DMS153 (cell line): ENCODE data around the gene COL19A1.
"Not testable (repeated sequence)": the region's sequence is repeated elsewhere in the genome, so short reads cannot be mapped to it uniquely, and the experiment has no call there.

Experiments used
- DNase-seq: peaks from one replicate; lab custom pipeline; 2025; lab: John Stamatoyannopoulos, UW

COL19A1 gene

GRCh38 chr6:69866351-69866769 is at the start of gene COL19A1:
TSS of gene COL19A1 (plus strand) at chr6:69866556. CDS start at chr6:69879568, 13,012 bp downstream.
- DNase-seq: no peak

DNA sequence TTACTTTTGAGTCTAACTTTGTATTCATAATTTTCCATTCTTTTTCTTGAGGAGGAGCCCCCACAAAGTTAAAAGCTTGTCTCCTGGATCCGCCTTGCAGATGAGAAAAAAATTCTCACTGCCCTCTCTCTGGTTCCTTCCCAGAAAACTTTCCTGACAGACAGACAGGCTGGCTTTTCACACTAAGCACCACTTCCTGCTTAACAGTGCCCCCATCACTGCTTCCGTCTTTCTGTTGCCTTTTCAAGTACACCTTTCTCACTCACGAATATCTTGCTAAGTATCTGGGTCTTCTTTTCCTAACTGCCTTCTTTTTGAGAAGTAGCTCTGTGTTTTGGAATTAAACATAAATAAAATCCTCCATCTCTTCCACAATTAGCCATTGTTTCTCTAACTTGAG is 49.8 kb upstream of the COL19A1 start:
- no peak for DNase-seq

DNA sequence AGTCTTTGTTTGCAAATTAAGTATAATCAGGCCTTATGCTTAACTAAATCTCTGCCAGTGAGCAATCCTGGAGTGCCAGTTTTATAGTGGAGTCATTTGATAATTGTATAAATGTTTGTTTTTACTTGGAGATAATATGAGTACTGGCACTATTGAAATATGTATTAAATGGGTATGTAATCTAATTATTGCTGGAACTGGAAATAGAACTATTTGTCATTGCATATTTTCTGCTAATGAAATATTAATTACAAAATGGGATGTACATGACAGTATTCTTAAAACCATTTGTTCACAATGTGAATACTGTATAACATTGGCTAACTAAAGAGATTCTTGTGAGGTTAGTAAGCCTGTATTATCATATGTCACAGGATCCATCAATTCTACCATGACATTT is 49.0 kb upstream of the COL19A1 start:
- no peak for DNase-seq

DNA sequence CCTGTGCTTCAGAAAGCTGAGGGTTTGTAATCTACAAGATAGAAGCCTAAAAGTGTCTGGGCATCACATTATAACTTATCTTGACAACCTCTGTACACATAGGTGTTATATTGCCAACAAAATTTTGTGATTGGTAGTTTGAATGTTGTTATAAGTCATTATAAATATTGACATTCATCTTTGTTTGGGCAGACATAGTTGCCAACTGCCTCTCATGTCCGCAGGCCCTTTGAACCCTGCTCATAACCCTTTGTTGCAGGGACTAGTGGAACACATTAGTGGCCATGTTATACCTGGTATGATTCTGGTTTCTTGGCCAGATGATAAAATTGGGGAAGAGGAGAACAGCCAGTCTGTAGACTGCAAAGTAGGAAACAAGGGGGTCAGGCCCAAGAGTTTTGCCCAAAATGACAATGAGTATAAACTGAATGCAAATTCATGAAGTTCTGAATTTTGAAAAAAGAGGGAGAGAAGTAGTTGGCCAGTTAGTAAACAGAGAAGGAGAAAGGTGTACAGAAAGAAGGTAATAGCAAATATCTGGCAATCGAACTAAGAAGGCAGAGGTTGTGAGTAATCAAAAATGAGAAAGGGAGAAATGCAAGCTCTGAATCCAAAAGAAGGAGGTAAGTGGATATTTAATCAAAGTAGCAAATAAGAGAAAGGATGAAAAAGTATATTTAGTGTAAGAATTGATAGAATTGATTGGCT is 48.0 kb upstream of the COL19A1 start:
- no peak for DNase-seq

DNA sequence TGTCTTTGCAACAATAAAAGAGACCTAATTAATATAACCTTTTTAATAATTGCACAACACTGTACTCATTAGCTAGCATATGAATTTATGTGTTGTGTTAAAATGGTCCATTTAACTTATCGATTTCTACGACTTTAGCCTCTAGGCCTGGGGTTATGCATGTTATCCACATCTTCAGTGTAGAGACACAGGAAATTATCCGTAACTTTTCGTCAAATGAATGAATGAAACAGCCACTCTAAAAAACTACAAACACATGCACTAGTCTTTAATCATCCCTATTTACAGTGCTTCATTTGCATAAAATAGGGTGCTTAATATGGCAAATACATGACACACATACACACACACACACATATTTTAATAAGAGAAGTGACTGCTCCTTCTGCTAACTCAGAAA is 47.2 kb upstream of the COL19A1 start:
- DNase-seq: no peak

GRCh38 chr6:69820018-69820417 is 46.3 kb upstream of the COL19A1 start:
- DNase-seq: no peak

- no peak for DNase-seq
Observed at GRCh38 chr6:69820438-69820837, 45.9 kb upstream of the COL19A1 start.

GRCh38 chr6:69824355-69824754 is 42.0 kb upstream of the COL19A1 start:
- DNase-seq: not testable (repeated sequence)

DNA sequence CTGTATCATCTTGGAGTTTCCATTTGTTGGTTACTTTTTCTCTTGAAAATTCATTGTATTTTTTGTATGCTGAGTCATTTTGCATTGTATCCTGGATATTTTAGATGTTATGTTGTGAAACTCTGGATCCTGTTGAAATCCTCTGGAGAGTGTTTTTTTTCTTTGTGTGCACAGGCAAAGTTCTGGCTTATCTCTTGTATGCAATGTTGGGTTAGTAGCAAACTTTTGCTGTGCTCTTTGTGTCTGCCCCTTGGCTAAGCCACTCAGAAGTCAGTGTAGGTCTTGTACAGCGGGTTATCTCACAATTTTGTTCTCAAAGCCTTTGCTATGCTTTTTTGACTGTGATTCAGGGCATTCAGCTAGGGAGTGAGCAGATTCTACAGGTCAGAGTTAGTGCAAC is 40.5 kb upstream of the COL19A1 start:
- no peak for DNase-seq

DNA sequence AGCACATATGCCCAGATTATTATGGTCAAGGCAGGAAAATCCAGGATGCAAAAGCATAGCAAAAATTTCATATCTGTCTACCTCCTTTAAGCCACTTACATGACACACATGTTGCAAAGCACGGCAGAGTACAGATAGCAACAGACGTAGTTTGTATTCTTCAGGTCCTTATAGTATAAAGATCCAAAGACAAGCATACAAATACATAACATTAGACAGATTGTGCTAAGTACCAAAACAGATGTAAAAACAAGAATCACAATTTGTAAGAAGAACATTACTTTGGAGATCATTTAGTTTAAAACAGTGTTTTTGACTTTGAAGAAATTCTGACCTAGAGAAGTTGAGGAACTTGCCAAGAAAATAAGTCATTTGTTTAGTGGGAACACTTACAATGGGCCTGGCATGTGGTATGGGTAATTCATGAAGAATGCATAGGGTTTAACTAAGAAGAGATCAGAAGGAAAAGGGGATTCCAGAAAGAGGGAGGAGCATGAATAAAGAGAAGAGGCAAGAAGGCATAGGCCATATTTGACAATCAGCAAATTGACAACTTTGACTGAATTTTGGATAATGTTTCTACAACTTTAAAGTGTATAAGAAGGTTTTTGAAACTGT is 39.0 kb upstream of the COL19A1 start:
- DNase-seq: no peak

DNA sequence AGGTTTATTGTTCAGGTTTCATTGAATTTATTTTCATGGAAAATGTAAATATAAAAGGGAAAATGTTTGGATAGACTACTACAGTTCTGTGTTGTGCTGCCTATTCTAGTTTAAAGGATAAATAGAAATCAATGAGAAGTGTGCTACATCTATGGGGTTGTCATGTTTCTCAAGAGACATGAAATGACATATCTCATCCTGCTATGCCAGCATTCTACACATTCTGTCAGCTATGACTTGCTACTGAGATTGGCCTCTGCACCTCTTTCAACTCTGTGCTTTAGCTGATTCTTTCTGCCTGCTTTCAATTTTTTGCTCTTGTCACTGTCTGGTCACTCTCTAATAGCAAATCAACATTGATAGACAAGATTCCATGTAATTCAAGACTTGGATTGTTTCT is 33.8 kb upstream of the COL19A1 start:
- no peak for DNase-seq

GRCh38 chr6:69835414-69836179 is 30.8 kb upstream of the COL19A1 start:
- peak; percentile 25 for DNase-seq

DNA sequence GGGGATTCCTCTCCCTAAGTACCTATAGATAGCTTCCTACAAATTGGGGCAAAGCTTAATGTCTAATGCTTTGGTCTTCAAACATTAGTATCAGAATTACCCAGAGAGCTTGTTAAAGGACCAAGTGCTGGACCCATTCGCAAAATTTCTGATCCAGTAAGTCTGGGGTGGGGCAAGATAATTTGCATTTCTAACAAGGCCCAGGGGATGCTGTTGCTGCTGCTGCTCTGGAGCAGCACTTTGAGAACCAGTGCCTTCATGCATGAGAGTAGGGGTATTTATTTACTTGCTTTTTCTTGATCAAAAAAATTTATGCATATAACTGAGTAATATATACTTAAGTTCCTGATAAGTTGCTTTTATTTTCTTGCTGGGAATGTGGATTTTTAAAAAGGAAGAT is 24.5 kb upstream of the COL19A1 start:
- DNase-seq: no peak

DNA sequence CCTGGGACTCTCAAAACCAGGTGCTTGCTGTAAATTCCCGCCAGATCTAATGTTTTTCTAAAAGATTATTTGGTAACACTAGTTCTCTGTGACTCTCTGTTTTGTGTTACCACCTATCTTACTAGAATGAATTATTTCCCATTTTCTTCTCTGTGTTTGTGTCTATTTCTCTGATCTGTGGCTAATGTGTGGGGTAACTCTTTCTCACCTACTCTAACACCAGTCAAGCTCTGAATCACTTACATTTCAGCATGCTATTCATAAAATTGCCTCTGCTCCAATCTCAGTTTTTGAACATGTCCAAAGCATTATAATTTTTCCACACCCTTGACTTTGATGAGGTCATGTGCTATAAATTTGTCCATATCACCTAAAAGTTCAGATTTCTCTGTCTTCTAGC is 23.2 kb upstream of the COL19A1 start:
- DNase-seq: no peak

- no peak for DNase-seq
Observed at GRCh38 chr6:69846312-69846711, 20.0 kb upstream of the COL19A1 start.

GRCh38 chr6:69846770-69847491 is 19.4 kb upstream of the COL19A1 start:
- DNase-seq: no peak

- DNase-seq: no peak
Observed at GRCh38 chr6:69847492-69847788, 18.9 kb upstream of the COL19A1 start.

DNA sequence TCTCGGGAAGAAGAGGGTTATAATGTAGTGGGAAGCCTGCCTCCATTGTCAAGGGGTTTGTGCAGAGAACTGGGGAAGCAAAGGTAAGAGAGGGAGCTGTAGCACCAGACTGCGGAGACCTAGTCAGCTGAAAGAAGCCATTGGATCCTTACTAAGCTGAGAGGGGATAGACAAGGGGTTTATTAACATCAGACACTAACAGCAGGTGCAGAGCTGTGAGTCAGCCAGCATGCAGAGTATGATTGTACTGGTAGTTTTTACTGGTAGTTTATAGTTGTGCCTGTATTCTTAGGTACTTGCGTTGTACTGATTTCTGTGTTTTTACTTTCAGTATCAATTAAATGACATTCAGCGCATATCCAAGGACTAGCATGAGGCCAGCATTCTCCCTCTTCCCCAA is 17.8 kb upstream of the COL19A1 start:
- DNase-seq: no peak

DNA sequence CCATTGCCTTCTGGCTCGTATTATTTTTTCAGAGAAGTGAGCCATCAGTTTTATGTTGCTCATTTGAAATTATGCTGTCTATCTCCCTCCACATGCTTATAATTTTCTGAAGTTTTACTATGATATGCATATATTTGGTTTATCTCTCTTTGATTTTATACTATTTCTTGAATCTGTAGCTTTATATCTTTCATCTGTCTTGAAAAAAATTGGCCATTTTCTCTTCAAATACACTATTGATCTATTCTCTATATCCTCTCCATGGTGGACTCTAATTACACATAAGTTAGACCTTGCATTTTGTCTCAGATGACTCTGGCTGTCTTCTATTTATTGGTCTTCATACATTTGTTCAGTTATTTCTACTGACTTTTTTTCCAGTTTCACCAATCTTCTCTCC is 13.7 kb upstream of the COL19A1 start:
- no peak for DNase-seq

GRCh38 chr6:69861986-69862385 is 4.4 kb upstream of the COL19A1 start:
- no peak for DNase-seq

GRCh38 chr6:69863766-69864165 is 2.6 kb upstream of the COL19A1 start:
- no peak for DNase-seq

DNA sequence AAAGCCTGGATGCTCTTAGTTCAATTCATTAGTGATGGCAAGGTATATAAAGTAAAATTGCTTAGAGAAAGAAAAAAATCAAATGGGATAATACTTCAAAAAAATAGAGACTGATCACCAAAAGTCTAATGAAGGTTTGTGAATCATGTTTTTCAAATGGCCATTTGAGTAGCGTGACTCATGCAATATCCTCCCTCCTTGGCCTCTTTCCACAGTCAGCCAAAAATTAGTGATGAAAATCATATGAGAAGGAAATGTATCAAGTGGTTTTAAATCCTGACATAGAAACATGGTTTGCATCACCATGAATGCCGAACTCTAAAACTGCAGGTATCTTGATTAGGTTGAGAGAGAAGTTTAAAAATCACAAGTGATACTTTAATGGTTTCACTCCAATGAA is 1.2 kb upstream of the COL19A1 start:
- no peak for DNase-seq
